ENCODE measurements around the gene RANGRF. TPM values are rescaled to one million over a fixed set of nuclear protein-coding genes. Genes with fewer than 3 reads are reported as not detected.

Gene RANGRF
- total and polyA plus RNA-seq, 9 donors, result 12.9 to 28.3 (median 22.9) TPM

DNA sequence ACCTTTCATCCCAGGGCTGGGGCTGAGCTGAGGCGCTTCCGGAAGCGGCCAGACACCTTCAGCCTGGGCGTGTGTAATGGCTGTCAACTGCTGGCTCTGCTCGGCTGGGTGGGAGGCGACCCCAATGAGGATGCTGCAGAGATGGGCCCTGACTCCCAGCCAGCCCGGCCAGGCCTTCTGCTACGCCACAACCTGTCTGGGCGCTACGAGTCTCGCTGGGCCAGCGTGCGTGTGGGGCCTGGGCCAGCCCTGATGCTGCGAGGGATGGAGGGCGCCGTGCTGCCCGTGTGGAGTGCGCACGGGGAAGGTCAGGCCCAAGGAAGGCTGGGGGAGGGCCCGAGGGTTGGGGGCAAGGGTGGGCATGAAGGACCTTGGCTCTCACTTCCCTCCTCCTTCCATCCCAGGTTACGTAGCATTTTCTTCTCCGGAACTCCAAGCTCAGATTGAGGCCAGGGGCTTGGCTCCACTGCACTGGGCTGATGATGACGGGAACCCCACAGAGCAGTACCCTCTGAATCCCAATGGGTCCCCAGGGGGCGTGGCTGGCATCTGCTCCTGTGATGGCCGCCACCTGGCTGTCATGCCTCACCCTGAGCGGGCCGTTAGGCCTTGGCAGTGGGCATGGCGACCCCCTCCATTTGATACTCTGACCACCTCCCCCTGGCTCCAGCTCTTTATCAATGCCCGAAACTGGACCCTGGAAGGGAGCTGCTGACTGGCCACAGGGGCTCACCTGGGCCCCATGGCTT lies 19.7 kb upstream of the RANGRF start:
- no peaks in the 10 kb centered on the region for H3K27me3 ChIP-seq (ENCODE audit: control insufficient read depth, insufficient read depth, low read length)
- H3K36me3 ChIP-seq (ENCODE audit: control insufficient read depth, insufficient read depth, low read length), result peaks cover 61% of the 10 kb centered on the region
- H3K27ac ChIP-seq (ENCODE audit: low read length), result no peak overlapping the region
- no peaks in the 10 kb centered on the region for H3K4me1 ChIP-seq (ENCODE audit: control insufficient read depth, insufficient read depth, low read length)
- no peaks in the 10 kb centered on the region for H3K9me3 ChIP-seq (replicated peaks; ENCODE audit: control insufficient read depth, low read depth, low read length)
- DNase-seq, result no peak
- WGBS (ENCODE audit: insufficient coverage), result 90% methylated on average over 19 of the region's 29 CpGs
- no peak overlapping the region for H3K4me3 ChIP-seq (ENCODE audit: low read length)

DNA sequence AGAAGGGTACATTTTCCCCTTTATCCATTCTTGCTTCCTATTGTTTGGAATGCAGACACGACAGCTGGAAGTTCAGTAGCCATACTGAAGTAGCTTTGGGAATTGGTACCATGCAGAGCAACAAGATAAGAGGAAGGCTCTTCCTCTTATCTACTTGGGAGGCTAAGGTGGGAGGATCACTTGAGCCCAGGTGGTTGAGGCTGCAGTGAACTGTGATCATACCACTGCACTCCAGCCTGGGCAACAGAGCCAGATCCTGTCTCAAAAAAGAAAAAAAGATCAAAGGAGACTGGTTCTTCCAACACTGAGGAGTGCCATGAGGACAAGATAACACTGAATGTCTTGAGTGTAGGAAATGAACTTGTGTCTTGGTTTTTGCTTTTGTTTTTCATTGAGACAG lies 16.0 kb upstream of the RANGRF start:
- no peak for DNase-seq
- Histone ChIP-seq H3K4me3 (ENCODE audit: low read length) (no peak overlapping the region), H3K36me3 (ENCODE audit: control insufficient read depth, insufficient read depth, low read length) (peaks cover 24% of the 10 kb centered on the region), H3K9me3 (replicated peaks; ENCODE audit: control insufficient read depth, low read depth, low read length) (no peaks in the 10 kb centered on the region), H3K27ac (ENCODE audit: low read length) (no peak overlapping the region), H3K4me1 (ENCODE audit: control insufficient read depth, insufficient read depth, low read length) (peaks cover 15% of the 10 kb centered on the region), H3K27me3 (ENCODE audit: control insufficient read depth, insufficient read depth, low read length) (no peaks in the 10 kb centered on the region)
- WGBS (ENCODE audit: insufficient coverage), result no CpG with 5 or more reads among the region's 1 CpG

DNA sequence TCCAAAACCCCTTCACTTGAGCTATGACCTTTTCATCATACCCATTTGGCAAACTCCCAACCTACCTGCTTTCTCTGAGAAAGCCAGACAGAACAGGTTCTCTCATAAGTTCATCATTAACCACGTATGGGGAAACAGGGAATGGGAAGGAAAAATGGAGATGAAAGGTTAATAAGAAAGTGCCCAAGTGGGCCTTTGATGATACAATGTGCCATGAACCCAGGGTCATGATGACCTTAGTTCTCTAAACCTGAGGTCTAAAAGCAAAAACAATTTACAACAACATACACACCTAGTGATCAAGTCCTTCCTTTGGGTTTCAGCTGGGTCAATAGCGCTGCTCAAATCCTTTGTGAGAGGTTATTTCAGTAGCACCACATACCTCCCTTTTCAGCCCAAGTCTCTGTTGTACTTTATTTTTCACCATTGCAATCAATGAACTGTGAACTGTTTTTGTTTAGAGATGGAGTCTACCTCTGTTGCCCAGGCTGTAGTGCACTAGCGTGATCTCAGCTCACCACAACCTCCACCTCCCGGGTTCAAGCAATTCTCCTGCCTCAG lies 14.5 kb upstream of the RANGRF start:
- no peak overlapping the region for H3K4me3 ChIP-seq (ENCODE audit: low read length)
- H3K27me3 ChIP-seq (ENCODE audit: control insufficient read depth, insufficient read depth, low read length), result no peaks in the 10 kb centered on the region
- peaks cover 15% of the 10 kb centered on the region for H3K4me1 ChIP-seq (ENCODE audit: control insufficient read depth, insufficient read depth, low read length)
- H3K27ac ChIP-seq (ENCODE audit: low read length), result no peak overlapping the region
- H3K9me3 ChIP-seq (replicated peaks; ENCODE audit: control insufficient read depth, low read depth, low read length), result no peaks in the 10 kb centered on the region
- no peak for DNase-seq
- peaks cover 19% of the 10 kb centered on the region for H3K36me3 ChIP-seq (ENCODE audit: control insufficient read depth, insufficient read depth, low read length)
- WGBS (ENCODE audit: insufficient coverage), result no CpG with 5 or more reads among the region's 4 CpGs

DNA sequence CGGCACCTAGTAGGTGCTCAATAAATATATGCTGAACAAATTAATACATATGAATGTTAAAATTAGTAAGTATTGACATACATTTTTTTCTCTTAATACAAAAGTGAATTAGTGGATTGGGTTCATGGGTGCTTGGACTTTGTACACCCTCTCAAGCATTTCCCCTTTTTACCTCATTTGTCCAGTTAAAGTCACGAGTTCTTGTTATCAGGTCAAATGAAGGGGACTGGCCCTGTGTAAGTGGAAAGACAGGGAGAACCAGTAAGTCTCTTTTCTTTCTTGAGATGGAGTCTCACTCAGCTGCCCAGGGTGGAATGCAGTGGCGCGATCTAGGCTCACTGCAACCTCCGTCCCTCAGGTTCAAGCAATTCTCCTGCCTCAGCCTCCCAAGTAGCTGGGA lies 13.7 kb upstream of the RANGRF start:
- Histone ChIP-seq H3K4me3 (ENCODE audit: low read length) (no peak overlapping the region), H3K27me3 (ENCODE audit: control insufficient read depth, insufficient read depth, low read length) (no peaks in the 10 kb centered on the region)

DNA sequence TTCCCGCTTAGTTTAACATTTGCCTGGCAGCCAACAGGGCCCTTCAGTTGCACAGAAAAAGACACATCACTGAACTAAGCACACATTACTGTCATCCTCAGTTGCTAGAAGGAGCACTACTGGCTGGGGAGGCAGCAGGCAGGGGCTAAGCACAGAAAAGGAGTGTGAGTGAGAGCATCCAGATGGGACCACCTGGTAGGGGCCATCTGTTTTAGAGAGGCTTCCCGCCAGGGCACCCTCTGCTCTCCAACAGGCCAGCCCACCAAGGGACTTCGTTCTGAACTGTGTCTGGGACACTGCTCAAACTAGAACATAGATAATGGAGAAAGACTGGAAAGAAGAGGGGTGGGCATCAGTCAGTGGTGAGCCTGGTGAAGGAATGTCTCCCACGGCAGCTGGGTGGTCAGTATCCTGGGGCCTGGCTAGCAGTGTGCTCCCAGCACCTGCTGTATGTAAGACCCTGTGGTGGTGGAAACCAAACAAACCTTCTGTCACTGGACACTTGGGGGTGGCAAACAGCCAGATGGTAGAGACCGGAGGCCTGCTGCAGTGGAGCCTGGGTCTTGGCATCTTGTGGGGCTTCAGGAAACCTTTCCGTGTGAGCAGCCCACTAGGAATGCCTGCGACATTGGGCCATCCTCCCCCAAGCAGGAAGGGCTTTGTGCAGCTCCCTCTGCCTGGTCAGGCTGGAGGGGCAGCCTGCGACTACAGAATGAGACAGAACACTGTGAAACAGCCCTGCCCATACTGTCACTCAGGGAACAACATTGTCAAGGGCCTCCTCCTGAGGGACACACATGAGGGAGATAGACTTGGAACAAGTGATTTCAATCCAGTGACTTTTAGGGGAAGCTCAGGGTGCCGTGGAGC lies 12.8 kb upstream of the RANGRF start:
- peak; percentile 59 for DNase-seq

More for the DNA sequence above, 13.7 kb upstream of the RANGRF start:
- DNase-seq, result no peak
- Histone ChIP-seq H3K27ac (ENCODE audit: low read length) (no peak overlapping the region), H3K36me3 (ENCODE audit: control insufficient read depth, insufficient read depth, low read length) (peaks cover 12% of the 10 kb centered on the region), H3K9me3 (replicated peaks; ENCODE audit: control insufficient read depth, low read depth, low read length) (no peaks in the 10 kb centered on the region), H3K4me1 (ENCODE audit: control insufficient read depth, insufficient read depth, low read length) (peaks cover 15% of the 10 kb centered on the region)
- WGBS (ENCODE audit: insufficient coverage), result 100% methylated on average over 3 of the region's 5 CpGs

DNA sequence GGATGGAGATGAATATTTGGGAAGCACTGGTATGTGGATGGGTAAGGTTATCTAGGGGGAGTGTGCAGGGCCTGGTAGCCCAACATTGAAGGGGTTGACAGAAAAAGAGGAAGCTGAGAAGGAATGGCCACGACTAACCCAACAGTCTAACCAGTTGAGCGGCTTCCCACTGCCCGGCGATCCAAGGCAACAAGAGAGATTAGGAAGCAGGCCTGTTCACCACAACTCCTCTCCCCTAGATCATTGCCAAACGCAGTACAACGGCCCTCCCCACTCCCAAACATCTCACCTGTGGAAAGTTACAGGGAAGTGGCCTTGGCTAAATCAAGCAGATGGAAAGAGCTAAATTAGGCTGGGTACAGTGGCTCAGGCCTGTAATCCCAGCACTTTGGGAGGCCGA lies 11.2 kb upstream of the RANGRF start:
- H3K4me1 ChIP-seq (ENCODE audit: control insufficient read depth, insufficient read depth, low read length), result peaks cover 15% of the 10 kb centered on the region
- H3K9me3 ChIP-seq (replicated peaks; ENCODE audit: control insufficient read depth, low read depth, low read length), result no peaks in the 10 kb centered on the region
- H3K27me3 ChIP-seq (ENCODE audit: control insufficient read depth, insufficient read depth, low read length), result no peaks in the 10 kb centered on the region
- H3K27ac ChIP-seq (ENCODE audit: low read length), result no peak overlapping the region
- H3K4me3 ChIP-seq (ENCODE audit: low read length), result no peak overlapping the region
- DNase-seq, result no peak
- no CpG with 5 or more reads among the region's 7 CpGs for WGBS (ENCODE audit: insufficient coverage)
- H3K36me3 ChIP-seq (ENCODE audit: control insufficient read depth, insufficient read depth, low read length), result no peaks in the 10 kb centered on the region

More for the DNA sequence above, 12.8 kb upstream of the RANGRF start:
- WGBS (ENCODE audit: insufficient coverage), result 63% methylated on average over 6 of the region's 9 CpGs
- H3K27me3 ChIP-seq (ENCODE audit: control insufficient read depth, insufficient read depth, low read length), result no peaks in the 10 kb centered on the region
- H3K36me3 ChIP-seq (ENCODE audit: control insufficient read depth, insufficient read depth, low read length), result peaks cover 7% of the 10 kb centered on the region
- H3K9me3 ChIP-seq (replicated peaks; ENCODE audit: control insufficient read depth, low read depth, low read length), result no peaks in the 10 kb centered on the region
- H3K27ac ChIP-seq (ENCODE audit: low read length), result peak overlapping the region; percentile 71
- H3K4me1 ChIP-seq (ENCODE audit: control insufficient read depth, insufficient read depth, low read length), result peaks cover 15% of the 10 kb centered on the region
- H3K4me3 ChIP-seq (ENCODE audit: low read length), result no peak overlapping the region

DNA sequence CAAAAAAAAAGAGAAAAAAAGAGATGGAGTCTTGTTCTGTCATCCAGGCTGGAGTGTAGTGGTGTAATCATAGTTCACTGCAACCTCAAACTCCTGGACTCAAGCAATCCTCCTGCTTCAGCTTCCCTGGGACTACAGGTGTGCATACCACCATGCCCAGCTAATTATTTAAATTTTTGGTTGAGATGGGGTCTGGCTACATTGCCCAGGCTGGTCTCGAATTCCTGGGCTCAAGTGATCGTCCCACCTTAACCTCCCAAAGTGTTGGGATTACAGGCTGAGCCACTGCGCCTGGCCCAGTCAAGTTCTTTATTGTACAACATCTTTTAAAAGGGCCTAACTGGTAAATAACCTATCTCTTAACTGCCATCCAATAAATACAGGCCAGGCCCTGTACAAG lies 6.1 kb upstream of the RANGRF start:
- 60% methylated on average over 1 of the region's 3 CpGs for WGBS (ENCODE audit: insufficient coverage)
- H3K9me3 ChIP-seq (replicated peaks; ENCODE audit: control insufficient read depth, low read depth, low read length), result no peaks in the 10 kb centered on the region
- H3K27ac ChIP-seq (ENCODE audit: low read length), result no peak overlapping the region

DNA sequence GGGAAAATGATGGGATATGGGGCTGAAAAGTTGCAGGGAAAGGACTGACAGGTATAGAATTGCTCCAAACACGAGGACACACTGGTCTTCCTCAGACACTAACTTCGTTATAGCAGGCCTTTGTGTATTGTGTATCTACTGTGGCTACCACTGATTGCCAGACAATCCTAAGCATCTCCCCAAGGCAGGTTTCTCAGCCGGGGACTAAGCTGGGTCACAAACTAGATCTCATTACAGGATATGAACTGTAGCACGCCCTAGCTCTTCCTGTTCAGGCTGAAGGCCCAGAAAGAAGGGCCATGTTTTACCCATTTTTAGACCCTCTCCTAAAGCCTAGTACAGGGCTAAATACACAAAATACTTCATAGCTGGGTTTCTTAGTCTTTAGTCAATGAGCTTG lies 5.1 kb upstream of the RANGRF start:
- 33% methylated on average over 1 of the region's 4 CpGs for WGBS (ENCODE audit: insufficient coverage)
- Histone ChIP-seq H3K36me3 (ENCODE audit: control insufficient read depth, insufficient read depth, low read length) (no peaks in the 10 kb centered on the region), H3K27ac (ENCODE audit: low read length) (no peak overlapping the region), H3K4me1 (ENCODE audit: control insufficient read depth, insufficient read depth, low read length) (peaks cover 8% of the 10 kb centered on the region), H3K9me3 (replicated peaks; ENCODE audit: control insufficient read depth, low read depth, low read length) (no peaks in the 10 kb centered on the region), H3K27me3 (ENCODE audit: control insufficient read depth, insufficient read depth, low read length) (no peaks in the 10 kb centered on the region), H3K4me3 (ENCODE audit: low read length) (no peak overlapping the region)
- no peak for DNase-seq

More for the DNA sequence above, 6.1 kb upstream of the RANGRF start:
- Histone ChIP-seq H3K27me3 (ENCODE audit: control insufficient read depth, insufficient read depth, low read length) (no peaks in the 10 kb centered on the region), H3K36me3 (ENCODE audit: control insufficient read depth, insufficient read depth, low read length) (no peaks in the 10 kb centered on the region), H3K4me3 (ENCODE audit: low read length) (no peak overlapping the region), H3K4me1 (ENCODE audit: control insufficient read depth, insufficient read depth, low read length) (peaks cover 3% of the 10 kb centered on the region)
- DNase-seq, result no peak

DNA sequence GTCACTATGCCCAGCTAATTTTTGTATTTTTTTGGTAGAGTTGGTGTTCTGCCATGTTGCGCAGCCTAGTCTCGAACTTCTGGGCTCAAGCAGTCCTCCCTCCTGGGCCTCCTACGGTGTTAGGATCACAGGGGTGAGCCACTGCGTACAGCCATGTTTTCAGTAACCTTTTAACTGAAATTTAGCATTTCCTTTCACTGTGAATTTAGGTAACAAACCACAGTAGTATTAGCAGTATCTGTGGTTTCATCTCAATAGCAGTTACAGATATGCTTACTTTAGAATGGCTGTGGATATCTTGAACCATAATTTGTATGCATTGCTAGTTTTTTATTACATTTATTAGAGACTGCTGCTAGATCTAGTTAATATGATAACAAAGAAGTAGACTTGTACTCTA lies 4.3 kb upstream of the RANGRF start:
- WGBS (ENCODE audit: insufficient coverage), result 86% methylated on average over 2 of the region's 4 CpGs
- Histone ChIP-seq H3K27me3 (ENCODE audit: control insufficient read depth, insufficient read depth, low read length) (no peaks in the 10 kb centered on the region), H3K4me1 (ENCODE audit: control insufficient read depth, insufficient read depth, low read length) (peaks cover 11% of the 10 kb centered on the region), H3K27ac (ENCODE audit: low read length) (no peak overlapping the region), H3K4me3 (ENCODE audit: low read length) (no peak overlapping the region), H3K36me3 (ENCODE audit: control insufficient read depth, insufficient read depth, low read length) (no peaks in the 10 kb centered on the region), H3K9me3 (replicated peaks; ENCODE audit: control insufficient read depth, low read depth, low read length) (no peaks in the 10 kb centered on the region)
- no peak for DNase-seq
